Activated T-helper 9 cell treated with anti-CD3 and anti-CD28 coated beads, Interleukin-2, amount 50 U/mL, for 16 hours (primary cell): ENCODE data around the gene CST3.

Experiments
- DNase-seq: peaks from one replicate; pipeline ENCODE4 v3.0.0-alpha.2; 2020; ENCODE audit warnings: low read depth

CST3 gene

GRCh38 chr20:23601715-23602114 lies 36.0 kb downstream of the CST3 start:
- DNase-seq: no peak

DNA sequence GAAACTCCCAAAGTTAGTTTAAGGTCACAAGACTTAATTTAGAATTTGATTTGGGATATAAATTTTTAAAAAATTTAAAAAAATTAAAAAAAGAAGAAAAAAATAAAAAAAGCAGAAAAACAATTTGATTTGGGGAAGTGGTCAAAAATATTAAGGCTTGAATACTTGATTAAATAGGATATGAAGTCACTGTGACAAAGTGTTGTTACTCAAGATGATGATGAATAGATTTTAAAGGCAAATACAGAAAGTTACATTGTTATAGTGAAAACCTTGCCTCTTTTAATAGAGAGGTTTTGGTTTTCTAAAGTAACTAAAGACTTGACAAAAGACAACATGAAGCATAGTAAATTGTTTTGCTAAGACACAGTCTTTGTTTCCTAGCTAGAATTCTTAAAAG lies 39.3 kb downstream of the CST3 start:
- DNase-seq: no peak

DNA sequence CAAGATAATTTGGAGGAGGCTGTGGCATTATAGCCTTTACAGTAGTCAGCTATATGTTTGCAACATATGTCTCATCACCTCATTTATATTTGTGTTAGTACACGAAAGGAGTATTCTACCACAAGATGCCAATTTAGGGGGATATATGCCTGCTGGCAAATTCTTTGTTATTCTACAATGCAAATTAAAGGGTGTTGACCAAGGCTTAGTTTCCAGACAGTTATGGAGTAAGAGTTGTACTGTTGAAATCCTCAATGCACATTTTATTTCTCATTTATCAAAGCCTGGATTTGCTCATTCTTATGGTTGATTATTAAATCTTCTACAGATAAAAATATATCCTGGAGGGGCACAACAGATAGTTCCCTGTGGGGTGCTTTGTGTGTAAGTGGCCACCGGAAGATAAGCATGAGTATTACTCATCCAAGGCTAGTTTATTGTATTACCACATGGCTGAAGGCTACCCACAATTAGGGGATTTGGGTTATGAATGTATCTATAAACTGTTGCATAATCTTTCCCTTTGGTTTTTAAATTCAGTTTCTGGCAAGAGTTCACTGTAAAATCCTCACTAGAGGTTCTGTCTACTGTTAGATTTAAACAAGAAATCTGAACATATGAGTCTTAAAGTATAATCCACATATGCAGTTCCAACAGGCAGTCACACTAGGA lies 41.0 kb downstream of the CST3 start:
- DNase-seq: no peak

DNA sequence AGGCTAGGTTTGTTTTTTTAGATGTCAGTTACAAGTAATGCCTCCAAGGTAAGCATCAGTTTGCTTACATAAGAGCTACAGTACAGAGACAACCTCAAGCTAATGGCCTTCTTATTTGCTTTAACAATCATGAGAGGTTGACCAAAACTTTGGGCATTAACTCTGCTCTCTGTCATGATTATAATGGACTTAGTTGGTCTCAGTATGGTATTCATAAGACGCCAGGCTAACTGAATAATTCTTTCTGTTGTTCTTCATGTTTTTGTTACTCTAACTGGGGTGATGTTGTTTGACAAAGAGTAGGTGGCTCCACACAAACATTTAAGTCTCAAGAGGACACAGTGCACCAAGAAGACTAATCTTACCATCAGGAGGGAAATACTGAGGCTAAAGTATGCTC lies 41.8 kb downstream of the CST3 start:
- DNase-seq: no peak

GRCh38 chr20:23588434-23589403 lies 49.0 kb downstream of the CST3 start:
- no peak for DNase-seq

DNA sequence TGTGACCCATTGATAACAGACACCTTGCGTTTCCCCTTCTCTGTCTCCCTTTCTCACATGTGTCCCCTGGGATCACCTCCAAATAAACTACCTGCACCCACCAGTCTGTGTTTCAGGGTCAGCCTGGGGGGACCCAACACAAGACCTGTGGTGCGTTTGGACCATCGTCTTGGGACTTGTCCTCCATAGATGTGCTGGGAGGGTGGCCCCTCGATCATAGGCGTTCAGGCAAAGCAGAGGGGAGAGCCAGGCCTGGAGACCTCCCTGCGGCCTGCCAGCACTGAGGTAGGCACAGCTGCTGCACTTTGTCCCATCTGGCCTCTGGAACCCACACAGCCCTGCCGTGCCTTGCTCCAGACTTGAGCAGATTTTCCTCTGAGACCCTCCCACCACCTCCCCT lies 50.1 kb downstream of the CST3 start:
- no peak for DNase-seq

GRCh38 chr20:23586735-23587525 lies 50.8 kb downstream of the CST3 start:
- DNase-seq: no peak

GRCh38 chr20:23585808-23586734 lies 51.7 kb downstream of the CST3 start:
- DNase-seq: no peak

GRCh38 chr20:23585449-23585807 lies 52.3 kb downstream of the CST3 start:
- no peak for DNase-seq

GRCh38 chr20:23584434-23585199 lies 53.1 kb downstream of the CST3 start:
- no peak for DNase-seq
